CD14-positive monocyte (primary cell): ENCODE results near the gene ZYX. TPM values are rescaled to one million over a fixed set of nuclear protein-coding genes. Genes with fewer than 3 reads are reported as not detected.
"Not testable (repeated sequence)": the region's sequence is repeated elsewhere in the genome, so short reads cannot be mapped to it uniquely, and the experiment has no call there.

Experiments used
- DNase-seq, 3 donors: peaks; one replicate each; pipeline ENCODE4 v3.0.0-alpha.2; 2011 to 2022
- H2AFZ ChIP-seq: 2 replicates; pipeline ENCODE4 v1.6.0; 2012; ENCODE audit warnings: mild to moderate bottlenecking, low read depth, low read length, inconsistent platforms; ENCODE audit not compliant: insufficient read depth, poor library complexity, severe bottlenecking
- H3K27ac ChIP-seq, 2 donors: 1 replicate in 1 of 2; 2 replicates in 1 of 2; pipeline ENCODE4 v1.5.1; 2012 to 2013; ENCODE audit warnings: low read length in 2 of 2, control low read depth in 1 of 2, inconsistent platforms in 1 of 2, low read depth in 1 of 2, mild to moderate bottlenecking in 1 of 2
- H3K27me3 ChIP-seq, 2 donors: one replicate each; pipeline versions ENCODE4 v1.6.0 to v1.6.1; 2011 to 2013; ENCODE audit warnings: low read length in 2 of 2; ENCODE audit not compliant: control insufficient read depth in 2 of 2, insufficient read depth in 2 of 2
- H3K36me3 ChIP-seq, 2 donors: replicated peaks in 1 of 2; 1 replicate in 1 of 2; 2 replicates in 1 of 2; pipeline versions ENCODE4 v1.5.1 to v1.6.1; 2012 to 2013; ENCODE audit warnings: low read length in 2 of 2, control low read depth in 1 of 2, inconsistent platforms in 1 of 2, mild to moderate bottlenecking in 1 of 2; ENCODE audit not compliant: insufficient read depth in 2 of 2, control insufficient read depth in 1 of 2
- H3K4me1 ChIP-seq, 2 donors: 1 replicate in 1 of 2; 2 replicates in 1 of 2; pipeline versions ENCODE4 v1.5.1 to v1.6.1; 2012 to 2013; ENCODE audit warnings: low read length in 2 of 2, control low read depth in 1 of 2, inconsistent platforms in 1 of 2, mild to moderate bottlenecking in 1 of 2, moderate library complexity in 1 of 2; ENCODE audit not compliant: insufficient read depth in 2 of 2, control insufficient read depth in 1 of 2
- H3K4me2 ChIP-seq: replicated peaks from 2 replicates; pipeline ENCODE3; 2012; ENCODE audit warnings: low read length, moderate library complexity, mild to moderate bottlenecking; ENCODE audit not compliant: poor library complexity, severe bottlenecking; ENCODE audit errors: extremely low read depth
- H3K4me3 ChIP-seq, 3 experiments: fragments of 200-600 bp in 1 of 3; sonication (generic) in 1 of 3; replicated peaks in 1 of 3; 1 replicate in 2 of 3; 2 replicates in 1 of 3; pipeline ENCODE4 v1.5.1; 2011 to 2013; ENCODE audit warnings: low read length in 3 of 3, mild to moderate bottlenecking in 3 of 3, control low read depth in 2 of 3, low read depth in 2 of 3, inconsistent platforms in 1 of 3, moderate library complexity in 1 of 3
- H3K79me2 ChIP-seq: 2 replicates; pipeline ENCODE4 v1.6.0; 2012; ENCODE audit warnings: mild to moderate bottlenecking, control low read depth, inconsistent platforms, low read length, moderate library complexity; ENCODE audit not compliant: insufficient read depth
- H3K9ac ChIP-seq: 2 replicates; pipeline ENCODE4 v1.6.0; 2017; ENCODE audit warnings: low read length, mild to moderate bottlenecking; ENCODE audit not compliant: insufficient read depth, poor library complexity, severe bottlenecking
- H3K9me3 ChIP-seq, 2 donors: replicated peaks in 1 of 2; 1 replicate in 1 of 2; 2 replicates in 1 of 2; pipeline versions ENCODE4 v1.5.1 to v1.6.1; 2012 to 2013; ENCODE audit warnings: low read length in 2 of 2, control low read depth in 1 of 2; ENCODE audit not compliant: control insufficient read depth in 1 of 2, insufficient read depth in 1 of 2
- H4K20me1 ChIP-seq: 2 replicates; pipeline ENCODE4 v1.6.0; 2012; ENCODE audit warnings: mild to moderate bottlenecking, low read length, control low read depth, moderate library complexity; ENCODE audit not compliant: insufficient read depth
- H3K27ac Mint-ChIP-seq, 7 donors: one replicate each; pipeline ENCODE4 v1.8.0; 2020; ENCODE audit warnings: mild to moderate bottlenecking in 7 of 7, mixed read lengths in 7 of 7, moderate library complexity in 6 of 7, inconsistent platforms in 2 of 7
- H3K27me3 Mint-ChIP-seq, 3 donors: one replicate each; pipeline ENCODE4 v1.8.0; 2021 to 2022; ENCODE audit warnings: low read depth in 3 of 3, mild to moderate bottlenecking in 3 of 3, mixed read lengths in 3 of 3, moderate library complexity in 3 of 3, inconsistent platforms in 1 of 3
- H3K36me3 Mint-ChIP-seq, 2 donors: one replicate each; pipeline ENCODE4 v1.8.0; 2020; ENCODE audit warnings: mixed read lengths in 2 of 2, inconsistent platforms in 1 of 2, mild to moderate bottlenecking in 1 of 2
- H3K4me1 Mint-ChIP-seq: one replicate; pipeline ENCODE4 v1.8.0; 2020; ENCODE audit warnings: mild to moderate bottlenecking, mixed read lengths
- H3K4me3 Mint-ChIP-seq, 2 donors: one replicate each; pipeline ENCODE4 v1.8.0; 2020; ENCODE audit warnings: mild to moderate bottlenecking in 2 of 2, mixed read lengths in 2 of 2, moderate library complexity in 1 of 2
- H3K9me3 Mint-ChIP-seq, 7 donors: one replicate each; pipeline ENCODE4 v1.8.0; 2020 to 2022; ENCODE audit warnings: mixed read lengths in 7 of 7, mild to moderate bottlenecking in 6 of 7, moderate library complexity in 6 of 7, inconsistent platforms in 2 of 7
- WGBS: methylation state at CpG from one replicate; pipeline ENCODE4 v1.1.5; 2013; ENCODE audit warnings: missing lambda C conversion rate; ENCODE audit not compliant: insufficient coverage; 5-methylcytosine and 5-hydroxymethylcytosine counted together
- intact Hi-C, 2 donors: fragments of 100-400 bp; cut with micrococcal nuclease; formaldehyde crosslinking; loops; one replicate each; pipeline versions ENCODE4 v1.15.0 to v1.15.1; 2023
- polyA plus RNA-seq, 3 donors: library from polyadenylated mRNA; depleted of rRNA in 1 of 3; unstranded in 2 of 3; stranded (reverse) in 1 of 3; fragments of 300-500 nt in 2 of 3; fragments of >200 nt in 1 of 3; fragmentation: Illumina TruSeq in 2 of 3; gene quantifications; 1 replicate in 2 of 3; 2 replicates in 1 of 3; pipeline ENCODE4 v1.2.3, GENCODE V29; 2012 to 2021
- TF ChIP-seq, protein P1 (sequence below): fragments of 200-600 bp; IDR thresholded peaks from one replicate; pipeline ENCODE4 v1.8.0; 2022; ENCODE audit warnings: antibody characterized with exemption, mild to moderate bottlenecking

ZYX gene
- polyA plus RNA-seq, 3 donors: 198 to 417 (median 331) TPM

DNA sequence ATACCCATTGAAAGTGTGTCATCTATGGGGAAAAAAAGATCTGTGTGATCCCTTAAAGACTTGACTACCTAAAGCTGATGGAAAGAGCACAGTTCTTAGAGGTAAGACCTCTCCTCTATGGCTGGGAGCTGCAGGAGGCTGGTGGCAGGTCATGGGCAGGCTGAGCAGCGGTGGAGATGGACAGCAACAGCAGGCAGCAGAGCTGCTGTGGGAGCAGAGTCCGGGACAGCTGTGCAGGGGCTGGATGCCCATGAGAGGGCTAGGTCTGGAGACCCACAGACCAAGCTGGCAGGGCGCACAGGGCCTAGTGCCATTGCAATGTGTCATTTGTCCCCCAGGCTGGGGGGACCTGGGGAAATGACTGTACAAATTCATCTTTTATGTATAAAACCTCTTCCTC lies 40.9 kb downstream of the ZYX start:
- Histone ChIP-seq H3K4me3 (no peak overlapping the region), H3K79me2 (peaks cover 20% of the 10 kb centered on the region), H3K9me3 (peaks cover 0 to 3% of the 10 kb centered on the region in 2 donors), H3K4me1 (peaks cover 4 to 6% of the 10 kb centered on the region in 2 donors), H2AFZ (no peak overlapping the region), H3K27ac (no peak overlapping the region), H4K20me1 (no peaks in the 10 kb centered on the region), H3K9ac (no peak overlapping the region), H3K27me3 (no peaks in the 10 kb centered on the region), H3K4me2 (no peak overlapping the region), H3K36me3 (peaks cover 0 to 52% of the 10 kb centered on the region in 2 donors)
- no peak overlapping the region for H3K27ac Mint-ChIP-seq
- TF ChIP-seq, protein P1, sequence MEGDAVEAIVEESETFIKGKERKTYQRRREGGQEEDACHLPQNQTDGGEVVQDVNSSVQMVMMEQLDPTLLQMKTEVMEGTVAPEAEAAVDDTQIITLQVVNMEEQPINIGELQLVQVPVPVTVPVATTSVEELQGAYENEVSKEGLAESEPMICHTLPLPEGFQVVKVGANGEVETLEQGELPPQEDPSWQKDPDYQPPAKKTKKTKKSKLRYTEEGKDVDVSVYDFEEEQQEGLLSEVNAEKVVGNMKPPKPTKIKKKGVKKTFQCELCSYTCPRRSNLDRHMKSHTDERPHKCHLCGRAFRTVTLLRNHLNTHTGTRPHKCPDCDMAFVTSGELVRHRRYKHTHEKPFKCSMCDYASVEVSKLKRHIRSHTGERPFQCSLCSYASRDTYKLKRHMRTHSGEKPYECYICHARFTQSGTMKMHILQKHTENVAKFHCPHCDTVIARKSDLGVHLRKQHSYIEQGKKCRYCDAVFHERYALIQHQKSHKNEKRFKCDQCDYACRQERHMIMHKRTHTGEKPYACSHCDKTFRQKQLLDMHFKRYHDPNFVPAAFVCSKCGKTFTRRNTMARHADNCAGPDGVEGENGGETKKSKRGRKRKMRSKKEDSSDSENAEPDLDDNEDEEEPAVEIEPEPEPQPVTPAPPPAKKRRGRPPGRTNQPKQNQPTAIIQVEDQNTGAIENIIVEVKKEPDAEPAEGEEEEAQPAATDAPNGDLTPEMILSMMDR: no peak
- H3K27me3 Mint-ChIP-seq: peaks cover 0 to 3% (median 0%) of the 10 kb centered on the region in 3 donors
- no peak for DNase-seq
- intact Hi-C loops: no loop called here
- H3K4me1 Mint-ChIP-seq: peaks cover 17% of the 10 kb centered on the region
- peaks cover 53% of the 10 kb centered on the region in 2 donors for H3K36me3 Mint-ChIP-seq
- H3K4me3 Mint-ChIP-seq: no peak overlapping the region
- H3K9me3 Mint-ChIP-seq: peaks cover 8 to 21% (median 14%) of the 10 kb centered on the region in 7 donors
- WGBS: 79% methylated on average over 2 of the region's 3 CpGs

- H4K20me1 ChIP-seq, H3K27me3 ChIP-seq, intact Hi-C loops, H3K9ac ChIP-seq, H3K27ac ChIP-seq, H3K79me2 ChIP-seq, H3K4me3 Mint-ChIP-seq, H3K4me1 ChIP-seq, H2AFZ ChIP-seq, DNase-seq, H3K4me3 ChIP-seq, H3K4me2 ChIP-seq, H3K27me3 Mint-ChIP-seq, H3K9me3 ChIP-seq, H3K27ac Mint-ChIP-seq: not testable (repeated sequence)
- H3K36me3 Mint-ChIP-seq: peaks cover 37 to 39% of the 10 kb centered on the region in 2 donors
- WGBS: 96% methylated on average over 7 of the region's 34 CpGs
- H3K4me1 Mint-ChIP-seq: peaks cover 11% of the 10 kb centered on the region
- peaks cover 8 to 19% (median 12%) of the 10 kb centered on the region in 7 donors for H3K9me3 Mint-ChIP-seq
- H3K36me3 ChIP-seq: peaks cover 0 to 39% of the 10 kb centered on the region in 2 donors
These were observed 43.3 kb downstream of the ZYX start for GRCh38 chr7:143424476-143424875.
